AG04450 (cell line): ENCODE results near the gene DNAJC10. TPM values are rescaled to one million over a fixed set of nuclear protein-coding genes. Genes with fewer than 3 reads are reported as not detected.

Experiments
- CTCF ChIA-PET: fragments of 300-600, 350-600 bp; formaldehyde crosslinking; extraction: SDS; loops from one replicate; lab custom pipeline; 2022; ENCODE audit warnings: antibody characterized with exemption, inconsistent platforms; lab: Charles Lee
- POLR2A ChIA-PET: fragments of 350-600 bp; formaldehyde crosslinking; extraction: SDS; loops from one replicate; lab custom pipeline; 2021; ENCODE audit warnings: antibody characterized with exemption, inconsistent platforms; lab: Yijun Ruan, JAX
- DNase-seq: peaks from one replicate; pipeline ENCODE4 v3.0.0-alpha.2; 2011; ENCODE audit warnings: low read depth, low spot score
- H3K27ac ChIP-seq: one replicate; pipeline ENCODE4 v1.5.1; 2012; ENCODE audit warnings: low read depth, low read length, control low read depth
- H3K27me3 ChIP-seq: one replicate; pipeline ENCODE4 v1.6.0; 2012; ENCODE audit warnings: low read length; ENCODE audit not compliant: control insufficient read depth, insufficient read depth
- H3K4me3 ChIP-seq: 2 replicates; pipeline ENCODE4 v1.5.1; 2011; ENCODE audit warnings: mild to moderate bottlenecking, low read depth, low read length, control low read depth
- H3K9me3 ChIP-seq: 2 replicates; pipeline ENCODE4 v1.5.1; 2012; ENCODE audit warnings: low read length; ENCODE audit not compliant: control insufficient read depth, insufficient read depth
- polyA plus RNA-seq: library from polyadenylated mRNA; depleted of rRNA; stranded (reverse); fragments of >200 nt; gene quantifications from 2 replicates; pipeline ENCODE4 v1.2.3, GENCODE V29; 2011
- TF ChIP-seq, protein P1 (sequence below): IDR thresholded peaks from 2 replicates; pipeline ENCODE4 v1.5.1; 2011; ENCODE audit warnings: low read depth, low read length, control low read depth, inconsistent platforms

DNAJC10 gene
- polyA plus RNA-seq, 1 experiment = 121 TPM

DNA sequence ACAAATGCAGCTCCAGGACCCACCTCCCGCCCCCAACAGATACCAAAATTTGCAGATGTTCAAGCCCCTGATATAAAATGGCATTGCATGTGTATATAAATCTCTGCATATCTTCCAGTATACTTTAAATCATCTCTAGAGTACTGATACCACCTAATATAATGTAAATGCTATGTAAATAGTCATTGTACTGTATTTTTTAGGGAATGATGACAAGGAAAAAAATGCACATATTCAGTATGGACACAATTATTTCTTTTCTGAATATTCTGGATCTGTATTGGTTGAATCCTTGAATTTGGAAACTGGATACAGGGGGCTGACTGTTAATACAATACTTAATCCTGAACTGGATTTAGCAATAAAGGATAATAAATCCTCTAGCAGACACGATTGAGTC is 82.7 kb downstream of the DNAJC10 start:
- Histone ChIP-seq H3K4me3 (no peak overlapping the region), H3K27ac (no peak overlapping the region), H3K9me3 (no peaks in the 10 kb centered on the region), H3K27me3 (no peaks in the 10 kb centered on the region)
- ChIA-PET POLR2A (no interaction called here), CTCF (no interaction called here)
- TF ChIP-seq, protein P1, sequence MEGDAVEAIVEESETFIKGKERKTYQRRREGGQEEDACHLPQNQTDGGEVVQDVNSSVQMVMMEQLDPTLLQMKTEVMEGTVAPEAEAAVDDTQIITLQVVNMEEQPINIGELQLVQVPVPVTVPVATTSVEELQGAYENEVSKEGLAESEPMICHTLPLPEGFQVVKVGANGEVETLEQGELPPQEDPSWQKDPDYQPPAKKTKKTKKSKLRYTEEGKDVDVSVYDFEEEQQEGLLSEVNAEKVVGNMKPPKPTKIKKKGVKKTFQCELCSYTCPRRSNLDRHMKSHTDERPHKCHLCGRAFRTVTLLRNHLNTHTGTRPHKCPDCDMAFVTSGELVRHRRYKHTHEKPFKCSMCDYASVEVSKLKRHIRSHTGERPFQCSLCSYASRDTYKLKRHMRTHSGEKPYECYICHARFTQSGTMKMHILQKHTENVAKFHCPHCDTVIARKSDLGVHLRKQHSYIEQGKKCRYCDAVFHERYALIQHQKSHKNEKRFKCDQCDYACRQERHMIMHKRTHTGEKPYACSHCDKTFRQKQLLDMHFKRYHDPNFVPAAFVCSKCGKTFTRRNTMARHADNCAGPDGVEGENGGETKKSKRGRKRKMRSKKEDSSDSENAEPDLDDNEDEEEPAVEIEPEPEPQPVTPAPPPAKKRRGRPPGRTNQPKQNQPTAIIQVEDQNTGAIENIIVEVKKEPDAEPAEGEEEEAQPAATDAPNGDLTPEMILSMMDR = no peak
- no peak for DNase-seq

DNA sequence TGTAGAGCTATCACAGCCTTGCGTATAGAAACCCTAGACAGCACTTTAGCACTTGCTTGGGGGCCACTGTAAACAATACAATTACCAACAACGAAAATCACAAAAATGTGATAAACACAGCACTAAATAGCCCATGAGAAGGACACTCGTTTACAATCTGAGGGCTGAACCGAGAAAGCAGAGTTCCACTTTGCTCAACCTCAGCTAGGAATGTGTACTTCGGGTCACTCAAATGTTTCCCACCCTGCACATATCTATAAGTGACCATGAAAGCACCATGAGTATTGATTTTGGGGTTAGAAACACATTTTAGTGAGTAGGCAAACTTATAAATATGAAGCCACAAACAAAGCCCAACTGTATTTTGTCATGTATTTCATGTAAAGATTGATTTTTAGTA is 88.1 kb downstream of the DNAJC10 start:
- ChIA-PET POLR2A (no interaction called here), CTCF (interaction anchor here (0.5 to 1.6 kb wide), 5 partner anchors 19 to 275 kb away, joined by 3 to 8 read pairs (median 3); no protein-coding TSS in a partner anchor)
- Histone ChIP-seq H3K4me3 (no peak overlapping the region), H3K27ac (no peak overlapping the region), H3K9me3 (no peaks in the 10 kb centered on the region), H3K27me3 (no peaks in the 10 kb centered on the region)
- DNase-seq = no peak
- TF ChIP-seq, protein P1 = no peak

DNA sequence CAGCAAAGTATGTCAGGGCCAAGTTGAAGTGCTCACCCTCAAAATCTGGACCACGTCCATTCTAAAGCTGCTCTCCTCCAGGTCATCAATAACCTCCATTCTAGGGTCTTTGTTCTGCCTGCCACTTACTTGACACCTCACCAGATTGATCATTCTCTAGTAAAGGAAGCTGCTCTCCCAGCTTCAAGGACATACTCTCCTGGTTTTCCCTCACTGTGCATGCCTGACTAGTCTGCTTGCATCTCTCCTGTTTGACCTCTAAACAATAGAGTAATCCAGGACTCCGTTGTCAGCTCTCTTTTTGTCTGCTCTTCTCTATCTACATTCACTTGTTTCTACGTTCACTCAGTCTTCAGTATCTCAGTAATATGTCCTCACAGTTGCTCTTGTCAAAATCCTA is 91.3 kb downstream of the DNAJC10 start:
- peaks cover 2% of the 10 kb centered on the region for H3K27me3 ChIP-seq
- ChIA-PET CTCF (no interaction called here), POLR2A (no interaction called here)
- TF ChIP-seq, protein P1 = no peak
- H3K4me3 ChIP-seq = no peak overlapping the region
- H3K27ac ChIP-seq = no peak overlapping the region
- H3K9me3 ChIP-seq = no peaks in the 10 kb centered on the region
- no peak for DNase-seq

DNA sequence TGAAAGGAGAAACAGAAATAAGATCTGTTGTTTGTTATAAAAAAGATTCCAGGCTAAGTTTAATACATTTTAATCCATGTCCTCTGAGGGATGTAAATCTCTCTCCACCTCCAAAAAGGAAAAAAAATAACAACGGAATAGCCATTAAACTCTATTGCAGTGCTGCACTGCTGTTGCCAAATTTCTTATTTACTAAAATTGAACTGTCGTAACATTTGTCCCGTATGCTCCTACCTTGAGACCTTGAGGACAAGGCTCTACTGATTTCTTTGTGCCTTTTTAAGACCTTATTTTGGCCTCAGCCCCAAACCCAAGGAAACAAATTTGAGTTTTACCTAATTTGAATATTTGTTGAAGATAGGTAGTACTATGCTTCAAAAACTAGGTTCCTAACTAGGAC is 94.0 kb downstream of the DNAJC10 start:
- no peaks in the 10 kb centered on the region for H3K9me3 ChIP-seq
- POLR2A ChIA-PET = interaction anchor here (0.6 kb wide), 1 partner anchor 1815 kb away, joined by 5 read pairs; no protein-coding TSS in a partner anchor
- TF ChIP-seq, protein P1 = no peak
- no peak overlapping the region for H3K4me3 ChIP-seq
- no peak overlapping the region for H3K27ac ChIP-seq
- no peak for DNase-seq
- peaks cover 2% of the 10 kb centered on the region for H3K27me3 ChIP-seq
- CTCF ChIA-PET = interaction anchor here (0.7 kb wide), 1 partner anchor 24 kb away, joined by 3 read pairs; no protein-coding TSS in a partner anchor

DNA sequence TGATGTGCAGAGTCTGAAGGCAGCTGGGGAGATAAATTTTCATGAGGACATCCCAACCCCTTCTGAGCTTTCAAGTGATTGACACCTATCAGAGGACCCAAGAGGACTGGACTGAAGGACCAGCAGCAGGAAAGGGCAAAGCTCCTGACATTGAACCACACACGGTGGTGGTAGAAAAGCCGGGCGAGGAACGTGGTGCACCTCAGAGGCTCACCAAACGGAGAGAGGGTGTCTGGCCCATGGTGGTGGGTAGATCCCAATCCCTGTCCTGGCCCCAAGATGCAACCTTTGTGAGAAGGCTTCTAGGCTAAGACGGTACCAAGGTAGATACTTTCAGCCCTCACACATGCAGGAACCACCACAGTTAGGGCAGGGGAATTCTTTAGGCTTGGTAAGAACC is 98.3 kb downstream of the DNAJC10 start:
- POLR2A ChIA-PET = no interaction called here
- no peak overlapping the region for H3K27ac ChIP-seq
- H3K27me3 ChIP-seq = peaks cover 4% of the 10 kb centered on the region
- H3K4me3 ChIP-seq = no peak overlapping the region
- no peak for DNase-seq
- CTCF ChIA-PET = interaction anchor here (0.6 kb wide), 1 partner anchor 15 kb away, joined by 4 read pairs; no protein-coding TSS in a partner anchor
- TF ChIP-seq, protein P1 = no peak
- no peaks in the 10 kb centered on the region for H3K9me3 ChIP-seq
